Gastroesophageal sphincter (tissue), 4 donors: Measurements from ENCODE around the gene SBNO1. TPM values are rescaled to one million over a fixed set of nuclear protein-coding genes. Genes with fewer than 3 reads are reported as not detected.
"Not testable (repeated sequence)": the region's sequence is repeated elsewhere in the genome, so short reads cannot be mapped to it uniquely, and the experiment has no call there.

Source experiments
- ATAC-seq: fragments of 150-250 bp; one replicate; pipeline ENCODE4 v1.9.1; 2016; ENCODE audit warnings: mild to moderate bottlenecking, moderate library complexity
- H3K27ac ChIP-seq, 4 donors: fragments of 200-600 bp; sonication (generic) in 3 of 4; 1 replicate in 3 of 4; 2 replicates in 1 of 4; pipeline ENCODE4 v1.5.1; 2016 to 2019
- H3K27me3 ChIP-seq: fragments of 200-600 bp; sonication (generic); one replicate; pipeline ENCODE4 v1.5.1; 2019
- H3K36me3 ChIP-seq, 2 donors: fragments of 200-600 bp; sonication (generic); one replicate each; pipeline ENCODE4 v1.5.1; 2019; ENCODE audit warnings: control low read depth in 1 of 2
- H3K4me1 ChIP-seq, 3 donors: fragments of 200-600 bp; sonication (generic); 1 replicate in 2 of 3; 2 replicates in 1 of 3; pipeline ENCODE4 v1.5.1; 2016 to 2019; ENCODE audit warnings: control low read depth in 2 of 3
- H3K4me3 ChIP-seq, 2 donors: fragments of 200-600 bp; sonication (generic); one replicate each; pipeline ENCODE4 v1.5.1; 2019; ENCODE audit warnings: mild to moderate bottlenecking in 1 of 2, moderate library complexity in 1 of 2
- H3K9me3 ChIP-seq, 3 donors: fragments of 200-600 bp; sonication (generic); one replicate each; pipeline ENCODE4 v1.5.1; 2017 to 2019; ENCODE audit warnings: control low read depth in 2 of 3
- CTCF ChIP-seq, 4 experiments: fragments of 200-600 bp in 2 of 4; fragments of 450-650 bp in 2 of 4; sonication (generic) in 1 of 4; IDR thresholded peaks; one replicate each; pipeline ENCODE4 v1.5.1; 2017 to 2019; ENCODE audit warnings: antibody characterized with exemption in 4 of 4, mild to moderate bottlenecking in 2 of 4, moderate library complexity in 2 of 4
- EP300 ChIP-seq: sonication (generic); formaldehyde crosslinking; IDR thresholded peaks from one replicate; pipeline ENCODE4 v1.6.1; 2017; ENCODE audit warnings: antibody characterized with exemption, mild to moderate bottlenecking
- POLR2A ChIP-seq, 2 donors: fragments of 450-650 bp; IDR thresholded peaks; one replicate each; pipeline ENCODE4 v1.6.1; 2017; ENCODE audit warnings: antibody characterized with exemption in 2 of 2, mild to moderate bottlenecking in 2 of 2, moderate library complexity in 1 of 2
- POLR2AphosphoS5 ChIP-seq: sonication (generic); formaldehyde crosslinking; IDR thresholded peaks from one replicate; pipeline ENCODE4 v1.6.1; 2017; ENCODE audit warnings: antibody characterized with exemption
- WGBS, 2 donors: methylation state at CpG; one replicate each; pipeline ENCODE4 v1.1.5; 2018; ENCODE audit warnings: low coverage in 1 of 2; 5-methylcytosine and 5-hydroxymethylcytosine counted together
- total RNA-seq, 4 donors: library from RNA; depleted of rRNA; stranded (reverse); fragments of >200 nt; gene quantifications; one replicate each; pipeline ENCODE4 v1.1.0, GENCODE V29; 2016

Gene SBNO1
- total RNA-seq, 4 donors from 2014 or later: 25.3 to 35.7 (median 33.2) TPM

DNA sequence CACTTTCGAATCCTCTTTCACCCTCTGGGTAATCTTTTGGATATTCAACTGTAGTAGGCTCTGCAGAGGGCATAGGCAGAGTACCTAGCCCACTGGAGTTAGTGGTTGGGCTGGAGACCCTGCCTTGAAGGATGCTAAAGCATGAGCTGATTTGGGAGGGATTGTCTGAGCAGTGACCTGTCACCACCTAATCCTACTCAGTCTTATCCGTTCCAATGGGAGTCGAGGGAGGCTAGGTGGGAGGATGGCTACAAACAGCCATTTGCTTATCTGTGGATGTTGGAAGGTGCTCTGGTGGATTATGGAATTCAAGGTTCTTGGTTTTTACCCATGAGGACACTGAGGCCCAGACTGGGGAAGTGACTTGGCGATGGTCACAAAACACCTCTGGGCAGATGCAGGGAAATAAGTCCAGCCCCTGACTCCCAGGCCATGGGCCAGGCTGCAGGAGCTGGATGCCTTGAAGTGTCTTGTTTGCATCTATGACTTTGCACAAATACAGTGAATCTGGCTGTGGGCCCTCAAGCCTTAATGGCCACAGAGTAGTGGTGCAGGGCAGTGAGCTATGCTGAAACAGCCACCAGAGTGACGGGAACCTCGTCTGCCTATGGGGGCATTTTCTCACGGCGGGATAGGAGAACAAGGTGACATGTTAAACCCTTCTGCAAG lies 23.0 kb upstream of the SBNO1 start:
- Histone ChIP-seq H3K4me1 (peaks cover 0 to 66% (median 32%) of the 10 kb centered on the region in 3 donors), H3K27ac (peak overlapping the region; percentile 84 to 95 (median 93)), H3K4me3 (peak overlapping the region in 1 of 2 donors; percentile 71), H3K36me3 (peaks cover 0 to 21% of the 10 kb centered on the region in 2 donors), H3K9me3 (no peaks in the 10 kb centered on the region), H3K27me3 (no peaks in the 10 kb centered on the region)
- ATAC-seq: no peak
- 62 to 80% methylated on average over 3 to 4 of the region's 8 CpGs for WGBS, 2 donors
- TF ChIP-seq CTCF (IDR thresholded peaks at IDR 0.05) (no peak), EP300 (no peak), POLR2A (IDR thresholded peaks at IDR 0.05) (no peak), POLR2AphosphoS5 (no peak)

- H3K4me1 ChIP-seq: peaks cover 0 to 46% (median 15%) of the 10 kb centered on the region in 3 donors
- not testable (repeated sequence) for H3K27ac ChIP-seq, H3K27me3 ChIP-seq
Observed at GRCh38 chr12:123385536-123385935, 20.9 kb upstream of the SBNO1 start.

GRCh38 chr12:123384994-123385376 lies 20.3 kb upstream of the SBNO1 start:
- TF ChIP-seq POLR2AphosphoS5: no peak
- TF ChIP-seq EP300: no peak
- TF ChIP-seq CTCF (IDR thresholded peaks at IDR 0.05): no peak
- no peak for TF ChIP-seq POLR2A (IDR thresholded peaks at IDR 0.05)
- Histone ChIP-seq H3K9me3 (no peaks in the 10 kb centered on the region), H3K27me3 (no peaks in the 10 kb centered on the region), H3K27ac (peak overlapping the region in 2 of 4 donors; percentile 88), H3K36me3 (no peaks in the 10 kb centered on the region), H3K4me1 (peaks cover 0 to 40% (median 10%) of the 10 kb centered on the region in 3 donors), H3K4me3 (peak overlapping the region; percentile 73 to 74)
- no peak for ATAC-seq
- 0 to 11% methylated on average over 1 of the region's 1 CpG for WGBS, 2 donors

More at GRCh38 chr12:123385536-123385935, 20.9 kb upstream of the SBNO1 start:
- ATAC-seq, H3K36me3 ChIP-seq, H3K9me3 ChIP-seq, H3K4me3 ChIP-seq: not testable (repeated sequence)
- WGBS, 2 donors: 90 to 100% methylated on average over 3 to 9 of the region's 9 CpGs

DNA sequence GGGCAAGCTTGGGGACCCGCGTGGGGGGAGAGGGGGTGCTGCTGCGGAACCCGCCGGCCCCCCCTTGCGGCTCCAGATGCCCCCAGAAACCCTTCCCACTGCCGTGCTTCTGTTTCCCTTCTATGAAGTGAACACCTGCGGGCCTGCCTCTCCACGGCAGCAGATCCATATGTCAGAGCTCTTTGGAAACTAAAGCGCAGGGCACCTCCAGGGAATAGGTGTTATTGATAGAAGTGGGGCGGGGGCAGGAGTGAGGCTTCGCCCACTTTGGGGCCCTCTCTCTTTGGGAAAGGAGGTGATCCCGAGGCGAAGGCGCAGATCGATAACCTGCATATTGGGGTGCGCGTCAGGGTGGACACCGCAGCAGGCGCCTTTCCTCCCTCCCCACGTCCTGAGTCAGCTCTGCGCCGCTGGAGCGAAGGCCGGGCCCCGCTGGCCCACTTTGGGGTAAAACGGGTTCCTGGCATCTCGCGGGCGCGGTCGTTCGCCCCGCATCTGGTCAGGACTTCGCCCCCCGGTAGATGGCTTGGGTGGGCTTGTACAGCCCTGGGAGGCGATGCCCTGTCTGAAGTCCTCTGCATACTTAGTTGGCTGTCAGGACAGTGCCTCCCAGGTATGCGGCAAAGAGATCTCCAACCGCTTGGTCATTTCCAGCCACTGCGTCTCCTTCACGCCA lies 19.8 kb upstream of the SBNO1 start:
- H3K27me3 ChIP-seq: no peaks in the 10 kb centered on the region
- H3K4me1 ChIP-seq: peaks cover 0 to 35% (median 8%) of the 10 kb centered on the region in 3 donors
- no peaks in the 10 kb centered on the region for H3K36me3 ChIP-seq
- peak overlapping the region; percentile 73 to 74 for H3K4me3 ChIP-seq
- no peak for ATAC-seq
- TF ChIP-seq CTCF (IDR thresholded peaks at IDR 0.05) (no peak), POLR2A (IDR thresholded peaks at IDR 0.05) (no peak), POLR2AphosphoS5 (no peak), EP300 (no peak)
- 0 to 3% methylated on average over 5 of the region's 41 CpGs for WGBS, 2 donors
- peak overlapping the region; percentile 60 to 94 (median 88) for H3K27ac ChIP-seq
- no peaks in the 10 kb centered on the region for H3K9me3 ChIP-seq

- Histone ChIP-seq H3K9me3 (no peaks in the 10 kb centered on the region), H3K27me3 (no peaks in the 10 kb centered on the region), H3K4me1 (peaks cover 0 to 27% (median 5%) of the 10 kb centered on the region in 3 donors), H3K36me3 (no peaks in the 10 kb centered on the region), H3K4me3 (peak overlapping the region in 1 of 2 donors; percentile 74), H3K27ac (peak overlapping the region in 2 of 4 donors; percentile 88)
- no CpG with 5 or more reads among the region's 14 CpGs for WGBS, 2 donors
- ATAC-seq: no peak
- TF ChIP-seq CTCF (IDR thresholded peaks at IDR 0.05) (no peak), POLR2A (IDR thresholded peaks at IDR 0.05) (no peak), EP300 (no peak), POLR2AphosphoS5 (no peak)
Observed at GRCh38 chr12:123382684-123383083, 18.0 kb upstream of the SBNO1 start.
